GM12865 (cell line): ENCODE results near the gene SYT13.

Experiments
- DNase-seq: peaks from one replicate; pipeline ENCODE4 v3.0.0; 2010; ENCODE audit warnings: low read depth
- H3K4me3 ChIP-seq: 2 replicates; pipeline ENCODE4 v1.5.1; 2011; ENCODE audit warnings: mild to moderate bottlenecking, low read depth, low read length, control low read depth
- CTCF ChIP-seq: IDR thresholded peaks from 2 replicates; pipeline ENCODE4 v1.5.1; 2011; ENCODE audit warnings: low read length, control low read depth, low read depth, inconsistent platforms; ENCODE audit not compliant: insufficient read depth; ENCODE audit errors: missing control alignments

The SYT13 gene

GRCh38 chr11:45238724-45239123 lies 47.4 kb downstream of the SYT13 start:
- DNase-seq: no peak
- H3K4me3 ChIP-seq: no peak overlapping the region
- TF ChIP-seq CTCF: no peak

GRCh38 chr11:45237711-45238315 lies 48.3 kb downstream of the SYT13 start:
- no peak overlapping the region for H3K4me3 ChIP-seq
- no peak for TF ChIP-seq CTCF
- no peak for DNase-seq

- no peak overlapping the region for H3K4me3 ChIP-seq
- DNase-seq: no peak
- no peak for TF ChIP-seq CTCF
These were observed 51.7 kb downstream of the SYT13 start for GRCh38 chr11:45234306-45235006.

- no peak for TF ChIP-seq CTCF
- no peak for DNase-seq
- H3K4me3 ChIP-seq: no peak overlapping the region
These were observed 52.4 kb downstream of the SYT13 start for GRCh38 chr11:45233804-45234170.

GRCh38 chr11:45233121-45233803 lies 52.9 kb downstream of the SYT13 start:
- peak; percentile 66 for DNase-seq
- no peak overlapping the region for H3K4me3 ChIP-seq
- peak; percentile 94 for TF ChIP-seq CTCF

GRCh38 chr11:45232341-45233080 lies 53.6 kb downstream of the SYT13 start:
- H3K4me3 ChIP-seq: no peak overlapping the region
- TF ChIP-seq CTCF: no peak
- no peak for DNase-seq
